HL-60/S4 treated with phorbol 12-myristate 13-acetate at 8.2 ng/mL for 4 days and 3 days (cell line): Measurements from ENCODE around the gene ARHGEF6.
"Not testable (repeated sequence)": the region's sequence is repeated elsewhere in the genome, so short reads cannot be mapped to it uniquely, and the experiment has no call there.

Experiments
- in situ Hi-C: fragments of 300-500 bp; cut with MboI; formaldehyde crosslinking; loops from 2 replicates; pipeline ENCODE4 v1.15.0; 2022; ENCODE audit warnings: low sequenced_read_pairs

The ARHGEF6 gene

GRCh38 chrX:136783159-136783558, 2.4 kb upstream of the ARHGEF6 start:
- in situ Hi-C loops = no loop called here

- in situ Hi-C loops = no loop called here
Observed at GRCh38 chrX:136781180-136781797, 557 bp upstream of the ARHGEF6 start.

- in situ Hi-C loops = no loop called here
Observed at GRCh38 chrX:136780241-136780640, 491 bp downstream of the ARHGEF6 start.

- in situ Hi-C loops = no loop called here
Observed at GRCh38 chrX:136779346-136779781, 1.4 kb downstream of the ARHGEF6 start.

GRCh38 chrX:136778916-136779315, 1.8 kb downstream of the ARHGEF6 start:
- in situ Hi-C loops = no loop called here

GRCh38 chrX:136778020-136778419, 2.7 kb downstream of the ARHGEF6 start:
- in situ Hi-C loops = no loop called here

- in situ Hi-C loops = no loop called here
Observed at GRCh38 chrX:136773648-136774047, 7.1 kb downstream of the ARHGEF6 start.

- in situ Hi-C loops = not testable (repeated sequence)
Observed at GRCh38 chrX:136771869-136772268, 8.9 kb downstream of the ARHGEF6 start.

- in situ Hi-C loops = no loop called here
Observed at GRCh38 chrX:136768469-136769084, 12.2 kb downstream of the ARHGEF6 start.

GRCh38 chrX:136767104-136767941, 13.4 kb downstream of the ARHGEF6 start:
- in situ Hi-C loops = no loop called here

GRCh38 chrX:136766785-136767103, 14.0 kb downstream of the ARHGEF6 start:
- in situ Hi-C loops = no loop called here

GRCh38 chrX:136765821-136766356, 14.8 kb downstream of the ARHGEF6 start:
- in situ Hi-C loops = no loop called here

- in situ Hi-C loops = no loop called here
Observed at GRCh38 chrX:136764206-136764605, 16.5 kb downstream of the ARHGEF6 start.

- in situ Hi-C loops = no loop called here
Observed at GRCh38 chrX:136762820-136763452, 17.8 kb downstream of the ARHGEF6 start.

GRCh38 chrX:136761421-136761820, 19.3 kb downstream of the ARHGEF6 start:
- in situ Hi-C loops = no loop called here

- in situ Hi-C loops = no loop called here
Observed at GRCh38 chrX:136759968-136760367, 20.8 kb downstream of the ARHGEF6 start.

- in situ Hi-C loops = no loop called here
Observed at GRCh38 chrX:136755411-136755810, 25.3 kb downstream of the ARHGEF6 start.

- in situ Hi-C loops = no loop called here
Observed at GRCh38 chrX:136754651-136755050, 26.1 kb downstream of the ARHGEF6 start.

GRCh38 chrX:136752796-136753195, 27.9 kb downstream of the ARHGEF6 start:
- in situ Hi-C loops = no loop called here

- in situ Hi-C loops = no loop called here
Observed at GRCh38 chrX:136752346-136752745, 28.4 kb downstream of the ARHGEF6 start.

- in situ Hi-C loops = no loop called here
Observed at GRCh38 chrX:136750364-136750763, 30.4 kb downstream of the ARHGEF6 start.
